ENCODE data around the gene TMPRSS3.

DNA sequence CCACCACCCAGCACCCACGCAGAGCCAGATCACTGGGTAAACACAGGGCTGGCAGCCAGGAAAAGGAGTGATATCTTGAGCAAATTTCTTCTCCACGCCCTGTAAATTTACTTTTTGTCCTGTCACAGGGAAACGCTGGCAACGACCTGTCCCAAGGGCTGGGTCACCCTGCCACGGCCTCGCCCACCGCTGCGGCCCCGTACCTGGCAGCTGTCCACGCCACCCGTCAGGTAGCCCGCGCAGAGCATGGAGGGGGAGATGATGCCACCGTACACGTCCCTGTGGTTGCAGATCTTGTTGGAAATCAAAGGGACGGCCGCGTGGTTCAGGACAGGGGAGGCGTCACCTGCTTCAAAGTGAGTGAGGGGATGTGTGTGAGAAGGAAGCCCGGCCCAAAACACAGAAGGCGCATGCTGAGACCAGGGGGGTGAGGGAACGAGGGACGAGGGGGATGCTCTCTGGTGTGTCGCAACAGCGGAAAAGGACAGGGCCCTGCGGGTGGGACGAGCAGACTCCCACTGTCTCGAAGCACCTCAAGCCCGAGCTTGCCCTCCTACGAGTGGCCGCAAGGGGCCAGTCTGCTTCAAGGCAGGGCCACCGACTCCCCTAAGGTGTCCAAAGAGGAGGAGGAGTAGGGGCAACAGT, 19.4 kb downstream of the TMPRSS3 start:
- TF ChIP-seq, protein P1, sequence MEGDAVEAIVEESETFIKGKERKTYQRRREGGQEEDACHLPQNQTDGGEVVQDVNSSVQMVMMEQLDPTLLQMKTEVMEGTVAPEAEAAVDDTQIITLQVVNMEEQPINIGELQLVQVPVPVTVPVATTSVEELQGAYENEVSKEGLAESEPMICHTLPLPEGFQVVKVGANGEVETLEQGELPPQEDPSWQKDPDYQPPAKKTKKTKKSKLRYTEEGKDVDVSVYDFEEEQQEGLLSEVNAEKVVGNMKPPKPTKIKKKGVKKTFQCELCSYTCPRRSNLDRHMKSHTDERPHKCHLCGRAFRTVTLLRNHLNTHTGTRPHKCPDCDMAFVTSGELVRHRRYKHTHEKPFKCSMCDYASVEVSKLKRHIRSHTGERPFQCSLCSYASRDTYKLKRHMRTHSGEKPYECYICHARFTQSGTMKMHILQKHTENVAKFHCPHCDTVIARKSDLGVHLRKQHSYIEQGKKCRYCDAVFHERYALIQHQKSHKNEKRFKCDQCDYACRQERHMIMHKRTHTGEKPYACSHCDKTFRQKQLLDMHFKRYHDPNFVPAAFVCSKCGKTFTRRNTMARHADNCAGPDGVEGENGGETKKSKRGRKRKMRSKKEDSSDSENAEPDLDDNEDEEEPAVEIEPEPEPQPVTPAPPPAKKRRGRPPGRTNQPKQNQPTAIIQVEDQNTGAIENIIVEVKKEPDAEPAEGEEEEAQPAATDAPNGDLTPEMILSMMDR (IDR thresholded peaks at IDR 0.05), result peak in 2 of 12 donors; percentile 10 to 49
- no peak for TF ChIP-seq POLR2A (IDR thresholded peaks at IDR 0.05)

Data from heart left ventricle (tissue), 13 donors.